Cardiac muscle cell (in vitro differentiated cells and primary cell): Measurements from ENCODE around the gene EPHA1. TPM values are rescaled to one million over a fixed set of nuclear protein-coding genes. Genes with fewer than 3 reads are reported as not detected.

ENCODE experiments used
- DNase-seq, 2 donors: peaks; one replicate each; pipeline versions ENCODE4 v3.0.0 to v3.0.0-alpha.2; 2010 to 2017; ENCODE audit warnings: low read depth in 1 of 2, low spot score in 1 of 2
- H3K27ac ChIP-seq: fragments of 200-600 bp; sonication (generic); 2 replicates; pipeline ENCODE4 v1.5.1; 2016
- H3K27me3 ChIP-seq: fragments of 200-600 bp; sonication (generic); 2 replicates; pipeline ENCODE4 v1.6.0; 2016; ENCODE audit warnings: control low read depth
- H3K36me3 ChIP-seq: fragments of 200-600 bp; sonication (generic); 2 replicates; pipeline ENCODE4 v1.5.1; 2016; ENCODE audit warnings: control low read depth
- H3K4me1 ChIP-seq: fragments of 200-600 bp; sonication (generic); 2 replicates; pipeline ENCODE4 v1.8.1; 2017; ENCODE audit warnings: low read depth, mild to moderate bottlenecking, mixed run types
- H3K4me3 ChIP-seq: fragments of 200-600 bp; sonication (generic); 2 replicates; pipeline ENCODE4 v1.5.1; 2016; ENCODE audit warnings: mild to moderate bottlenecking
- H3K9me3 ChIP-seq: fragments of 200-600 bp; sonication (generic); 2 replicates; pipeline ENCODE4 v1.5.1; 2017; ENCODE audit warnings: low read depth, mild to moderate bottlenecking, control low read depth
- polyA plus RNA-seq: library from polyadenylated mRNA; unstranded; fragments of >200 nt; fragmentation: Nextera tagmentation; extraction: Ambion mirVana; gene quantifications from 2 replicates; pipeline ENCODE4 v1.2.1, GENCODE V29; 2016
- total RNA-seq: library from RNA; depleted of rRNA; stranded (reverse); fragments of >200 nt; gene quantifications from 2 replicates; pipeline ENCODE4 v1.2.3, GENCODE V29; 2016
- TF ChIP-seq, protein P1 (sequence below): IDR thresholded peaks from 2 replicates; pipeline ENCODE4 v1.5.1; 2012; ENCODE audit warnings: low read depth, mild to moderate bottlenecking, low read length

EPHA1 gene
- total and polyA plus RNA-seq, 2 experiments from 2014 or later, result 0.30 to 1.8 TPM

DNA sequence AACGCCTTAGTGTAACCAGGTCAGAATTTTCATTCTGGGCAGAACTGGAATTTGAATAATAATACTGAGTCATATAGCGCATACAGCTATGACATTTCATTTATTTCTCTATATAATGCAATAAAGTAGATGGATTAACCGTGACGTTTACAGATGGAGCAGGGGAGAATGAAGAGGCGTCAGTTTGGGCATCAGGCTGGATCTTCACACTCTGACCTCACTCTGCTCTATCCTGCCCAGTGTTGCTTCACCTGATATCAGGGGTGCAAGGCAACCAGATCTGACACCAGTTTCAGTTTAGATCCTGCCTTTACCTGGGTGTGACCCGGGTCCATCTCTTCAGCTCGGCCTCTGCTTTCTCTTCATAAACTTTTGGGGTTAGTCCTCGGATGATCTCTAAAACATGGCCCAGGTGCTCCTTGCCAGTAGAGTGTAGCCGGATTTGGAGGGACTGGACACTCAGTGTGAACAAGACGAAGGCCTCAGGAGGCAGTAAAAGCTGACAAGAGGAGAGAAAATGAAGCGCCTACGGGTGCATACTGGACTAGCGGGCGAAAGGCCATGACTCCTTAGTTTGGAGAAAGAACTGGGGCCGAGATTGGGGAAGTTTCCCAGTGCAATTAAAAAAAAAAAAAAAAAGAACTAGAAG, 28.9 kb downstream of the EPHA1 start:
- Histone ChIP-seq H3K27me3 (no peaks in the 10 kb centered on the region), H3K4me1 (peaks cover 18% of the 10 kb centered on the region), H3K4me3 (peak overlapping the region; percentile 94), H3K9me3 (no peaks in the 10 kb centered on the region), H3K36me3 (no peaks in the 10 kb centered on the region), H3K27ac (peak overlapping the region; percentile 99)
- no peak for DNase-seq
- TF ChIP-seq, protein P1, sequence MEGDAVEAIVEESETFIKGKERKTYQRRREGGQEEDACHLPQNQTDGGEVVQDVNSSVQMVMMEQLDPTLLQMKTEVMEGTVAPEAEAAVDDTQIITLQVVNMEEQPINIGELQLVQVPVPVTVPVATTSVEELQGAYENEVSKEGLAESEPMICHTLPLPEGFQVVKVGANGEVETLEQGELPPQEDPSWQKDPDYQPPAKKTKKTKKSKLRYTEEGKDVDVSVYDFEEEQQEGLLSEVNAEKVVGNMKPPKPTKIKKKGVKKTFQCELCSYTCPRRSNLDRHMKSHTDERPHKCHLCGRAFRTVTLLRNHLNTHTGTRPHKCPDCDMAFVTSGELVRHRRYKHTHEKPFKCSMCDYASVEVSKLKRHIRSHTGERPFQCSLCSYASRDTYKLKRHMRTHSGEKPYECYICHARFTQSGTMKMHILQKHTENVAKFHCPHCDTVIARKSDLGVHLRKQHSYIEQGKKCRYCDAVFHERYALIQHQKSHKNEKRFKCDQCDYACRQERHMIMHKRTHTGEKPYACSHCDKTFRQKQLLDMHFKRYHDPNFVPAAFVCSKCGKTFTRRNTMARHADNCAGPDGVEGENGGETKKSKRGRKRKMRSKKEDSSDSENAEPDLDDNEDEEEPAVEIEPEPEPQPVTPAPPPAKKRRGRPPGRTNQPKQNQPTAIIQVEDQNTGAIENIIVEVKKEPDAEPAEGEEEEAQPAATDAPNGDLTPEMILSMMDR, result no peak

DNA sequence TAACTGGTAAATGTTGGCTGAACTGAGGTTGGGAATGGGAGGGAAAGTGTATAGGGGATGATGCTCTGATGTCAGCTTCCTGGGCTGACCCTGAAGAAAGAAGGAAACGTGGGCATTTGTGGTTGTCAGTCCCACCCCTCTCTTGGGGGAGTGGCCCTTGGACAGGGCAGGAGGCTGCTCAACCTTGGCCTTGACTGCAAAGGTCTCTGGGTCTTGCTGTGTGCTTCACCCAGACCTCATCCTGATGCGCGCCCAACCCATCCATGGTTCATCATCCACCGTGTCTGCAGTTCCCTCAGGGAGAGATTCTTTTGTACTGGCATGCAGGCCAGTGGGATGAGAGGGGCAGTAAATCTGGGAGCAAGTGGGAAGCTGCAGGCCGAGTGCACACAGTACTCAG, 32.3 kb downstream of the EPHA1 start:
- TF ChIP-seq, protein P1, result no peak
- no peak for DNase-seq
- Histone ChIP-seq H3K4me3 (no peak overlapping the region), H3K4me1 (peaks cover 12% of the 10 kb centered on the region), H3K9me3 (no peaks in the 10 kb centered on the region), H3K36me3 (no peaks in the 10 kb centered on the region), H3K27ac (no peak overlapping the region), H3K27me3 (no peaks in the 10 kb centered on the region)

DNA sequence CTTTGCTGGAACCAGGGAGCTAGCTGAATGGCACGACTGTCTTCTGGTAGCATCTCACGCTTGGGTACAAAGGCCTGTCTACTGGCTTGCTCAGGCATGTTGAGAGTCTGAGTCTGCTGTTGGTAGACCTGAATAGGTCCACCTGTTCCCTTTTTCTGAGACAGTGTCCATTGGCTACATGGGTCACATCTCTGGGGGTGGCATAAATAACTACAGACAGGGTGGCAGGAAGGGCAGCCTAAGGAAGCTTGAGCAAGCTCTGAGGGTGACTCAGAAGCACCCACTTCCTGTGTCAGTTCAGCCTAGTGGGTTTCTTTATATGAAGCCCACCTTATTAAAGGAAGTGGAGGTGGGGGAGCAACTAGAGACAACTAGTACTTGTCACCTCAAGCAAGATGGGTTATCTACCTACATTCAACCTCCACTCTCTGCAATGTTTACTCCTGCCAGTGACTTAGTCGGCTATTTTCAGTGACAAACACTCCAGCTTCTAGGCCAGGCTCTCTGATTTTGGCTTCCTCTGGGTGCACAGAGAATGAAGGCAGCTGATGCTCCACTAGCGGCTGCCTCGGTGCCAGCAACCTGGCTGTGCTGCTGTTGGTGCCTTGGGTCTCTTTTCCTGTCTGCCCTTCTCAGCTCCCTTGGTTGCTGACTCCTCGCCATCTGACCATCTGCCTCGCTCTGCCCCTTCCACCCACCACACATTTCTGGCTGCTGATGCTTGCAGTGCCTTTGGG, 33.2 kb downstream of the EPHA1 start:
- DNase-seq, result peak in 1 of 2 donors; percentile 3
- Histone ChIP-seq H3K27me3 (no peaks in the 10 kb centered on the region), H3K36me3 (no peaks in the 10 kb centered on the region), H3K4me3 (no peak overlapping the region), H3K9me3 (no peaks in the 10 kb centered on the region), H3K4me1 (peaks cover 12% of the 10 kb centered on the region), H3K27ac (no peak overlapping the region)
- TF ChIP-seq, protein P1, result no peak

DNA sequence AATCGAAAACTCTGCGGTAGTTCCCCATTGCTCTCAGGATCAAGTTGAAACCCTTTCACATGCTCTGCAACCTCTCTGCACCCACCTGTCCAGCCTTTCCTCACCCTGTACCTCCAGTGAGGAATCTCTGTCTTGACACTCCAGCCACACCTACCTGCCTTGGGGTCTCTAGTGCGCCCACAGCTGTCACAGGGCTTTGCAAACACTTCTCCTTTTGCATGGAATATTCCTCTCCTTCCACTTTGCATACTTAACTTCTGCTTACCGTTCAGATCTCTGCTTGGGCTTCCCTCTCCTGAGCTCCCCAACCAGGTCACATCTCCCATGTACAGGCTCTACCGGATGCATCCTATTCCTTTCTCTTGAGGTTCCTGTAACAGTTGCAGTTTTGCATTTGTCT, 34.1 kb downstream of the EPHA1 start:
- DNase-seq, result no peak
- TF ChIP-seq, protein P1, result no peak
- H3K27ac ChIP-seq, result no peak overlapping the region
- no peaks in the 10 kb centered on the region for H3K27me3 ChIP-seq
- no peaks in the 10 kb centered on the region for H3K36me3 ChIP-seq
- no peak overlapping the region for H3K4me3 ChIP-seq
- peaks cover 9% of the 10 kb centered on the region for H3K4me1 ChIP-seq
- no peaks in the 10 kb centered on the region for H3K9me3 ChIP-seq

DNA sequence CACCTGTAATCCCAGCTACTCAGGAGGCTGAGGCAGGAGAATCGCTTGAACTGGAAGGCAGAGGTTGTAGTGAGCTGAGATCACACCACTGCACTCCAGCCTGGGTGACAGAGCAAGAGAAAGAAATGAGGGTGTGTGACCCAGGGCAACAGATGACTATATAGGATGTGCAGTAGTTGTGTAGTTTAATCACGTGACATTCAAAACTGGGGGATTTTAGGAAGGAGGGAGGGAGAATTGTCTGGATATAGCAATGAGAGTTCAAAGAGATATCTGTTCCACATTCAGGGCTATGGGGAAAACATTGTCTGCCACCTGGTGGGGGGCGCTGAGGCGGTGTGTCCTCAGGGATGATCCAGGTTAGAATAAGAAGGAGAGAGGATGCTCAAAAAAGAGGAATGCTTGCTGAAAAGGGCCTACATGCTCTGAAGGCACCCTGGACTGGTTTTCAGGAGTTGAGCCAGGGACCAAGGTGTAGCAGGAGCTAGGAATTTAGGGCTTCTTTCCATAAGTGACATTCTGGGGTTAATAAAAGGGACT, 35.3 kb downstream of the EPHA1 start:
- TF ChIP-seq, protein P1, result no peak
- DNase-seq, result no peak
- Histone ChIP-seq H3K27ac (no peak overlapping the region), H3K4me3 (no peak overlapping the region), H3K27me3 (no peaks in the 10 kb centered on the region), H3K9me3 (no peaks in the 10 kb centered on the region), H3K36me3 (no peaks in the 10 kb centered on the region), H3K4me1 (no peaks in the 10 kb centered on the region)
